Breast epithelium (tissue), 4 donors: ENCODE results near the gene CHRNB2. TPM values are rescaled to one million over a fixed set of nuclear protein-coding genes. Genes with fewer than 3 reads are reported as not detected.

Experiments
- DNase-seq, 2 donors: peaks; one replicate each; pipeline ENCODE4 v3.0.0-alpha.2; 2019; ENCODE audit warnings: low spot score in 2 of 2
- H3K27ac ChIP-seq, 2 donors: fragments of 200-600 bp; sonication (generic) in 1 of 2; one replicate each; pipeline ENCODE4 v1.5.1; 2016 to 2019; ENCODE audit warnings: mild to moderate bottlenecking in 1 of 2
- H3K27me3 ChIP-seq, 2 donors: fragments of 200-600 bp; sonication (generic) in 1 of 2; one replicate each; pipeline versions ENCODE4 v1.5.1 to v1.6.0; 2017 to 2019; ENCODE audit warnings: control low read depth in 1 of 2, mild to moderate bottlenecking in 1 of 2
- H3K36me3 ChIP-seq: fragments of 200-600 bp; one replicate; pipeline ENCODE4 v1.5.1; 2019
- H3K4me1 ChIP-seq, 2 donors: fragments of 200-600 bp; sonication (generic); one replicate each; pipeline ENCODE4 v1.5.1; 2016 to 2019; ENCODE audit warnings: control low read depth in 1 of 2
- H3K4me3 ChIP-seq, 3 donors: fragments of 200-600 bp; sonication (generic); 1 replicate in 2 of 3; 2 replicates in 1 of 3; pipeline ENCODE4 v1.5.1; 2016 to 2019; ENCODE audit warnings: mild to moderate bottlenecking in 3 of 3, moderate library complexity in 2 of 3
- H3K9me3 ChIP-seq, 2 donors: fragments of 200-600 bp; sonication (generic) in 1 of 2; one replicate each; pipeline ENCODE4 v1.5.1; 2016 to 2019; ENCODE audit warnings: control low read depth in 1 of 2
- CTCF ChIP-seq, 3 donors: fragments of 450-650 bp; IDR thresholded peaks; one replicate each; pipeline ENCODE4 v1.5.1; 2016 to 2017; ENCODE audit warnings: antibody characterized with exemption in 3 of 3, mild to moderate bottlenecking in 3 of 3, moderate library complexity in 3 of 3
- POLR2A ChIP-seq: fragments of 450-650 bp; IDR thresholded peaks from one replicate; pipeline ENCODE4 v1.6.1; 2016; ENCODE audit warnings: antibody characterized with exemption, mild to moderate bottlenecking, moderate library complexity
- POLR2AphosphoS5 ChIP-seq, 3 donors: sonication (generic); formaldehyde crosslinking; IDR thresholded peaks; one replicate each; pipeline ENCODE4 v1.6.1; 2017; ENCODE audit warnings: antibody characterized with exemption in 3 of 3
- intact Hi-C: fragments of 100-400 bp; cut with DNase I; formaldehyde crosslinking; loops from one replicate; pipeline ENCODE4 v1.15.1; 2023; ENCODE audit warnings: low total_unique reads
- total RNA-seq, 3 donors: library from RNA; depleted of rRNA; stranded (reverse); fragments of >200 nt; gene quantifications; one replicate each; pipeline ENCODE4 v1.1.0, GENCODE V29; 2016

Gene CHRNB2
- total RNA-seq, 3 donors from 2014 or later: 0.16 to 1.3 (median 0.73) TPM

GRCh38 chr1:154581766-154582165 lies 14.2 kb downstream of the CHRNB2 start:
- Histone ChIP-seq H3K4me3 (no peak overlapping the region), H3K27me3 (no peaks in the 10 kb centered on the region), H3K4me1 (no peaks in the 10 kb centered on the region), H3K27ac (no peak overlapping the region), H3K36me3 (peaks cover 28% of the 10 kb centered on the region), H3K9me3 (no peaks in the 10 kb centered on the region)
- no peak for DNase-seq
- TF ChIP-seq POLR2AphosphoS5 (IDR thresholded peaks at IDR 0.05) (no peak), CTCF (IDR thresholded peaks at IDR 0.05) (no peak), POLR2A (no peak)
- intact Hi-C loops: no loop called here

DNA sequence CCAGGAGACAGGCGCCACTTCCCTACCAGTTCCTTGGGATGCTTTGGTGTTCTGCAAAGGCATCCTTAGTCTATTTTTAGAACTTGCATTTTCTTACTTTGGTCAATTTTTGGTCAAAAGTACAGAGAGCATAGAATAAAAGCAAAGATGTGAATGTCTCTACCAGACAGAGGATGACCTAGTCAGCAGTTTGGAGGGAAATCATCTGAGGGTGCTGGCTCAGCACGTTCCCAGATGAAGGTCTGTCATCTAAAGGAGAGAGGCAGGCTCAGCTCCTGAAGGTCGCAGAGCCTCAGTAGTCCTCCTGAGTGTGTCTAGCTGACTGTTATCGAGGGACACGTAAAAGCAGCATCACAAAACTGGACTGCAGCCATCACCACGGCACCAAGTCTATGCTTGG lies 15.3 kb downstream of the CHRNB2 start:
- Histone ChIP-seq H3K4me3 (no peak overlapping the region), H3K4me1 (no peaks in the 10 kb centered on the region), H3K9me3 (no peaks in the 10 kb centered on the region), H3K36me3 (peaks cover 35% of the 10 kb centered on the region), H3K27me3 (no peaks in the 10 kb centered on the region), H3K27ac (no peak overlapping the region)
- TF ChIP-seq POLR2AphosphoS5 (IDR thresholded peaks at IDR 0.05) (no peak), POLR2A (no peak), CTCF (IDR thresholded peaks at IDR 0.05) (no peak)
- intact Hi-C loops: no loop called here
- no peak for DNase-seq

GRCh38 chr1:154583773-154584172 lies 16.2 kb downstream of the CHRNB2 start:
- Histone ChIP-seq H3K27me3 (no peaks in the 10 kb centered on the region), H3K4me1 (no peaks in the 10 kb centered on the region), H3K27ac (no peak overlapping the region), H3K4me3 (no peak overlapping the region), H3K9me3 (no peaks in the 10 kb centered on the region), H3K36me3 (peaks cover 44% of the 10 kb centered on the region)
- intact Hi-C loops: no loop called here
- TF ChIP-seq CTCF (IDR thresholded peaks at IDR 0.05) (no peak), POLR2AphosphoS5 (IDR thresholded peaks at IDR 0.05) (no peak)
- no peak for DNase-seq

DNA sequence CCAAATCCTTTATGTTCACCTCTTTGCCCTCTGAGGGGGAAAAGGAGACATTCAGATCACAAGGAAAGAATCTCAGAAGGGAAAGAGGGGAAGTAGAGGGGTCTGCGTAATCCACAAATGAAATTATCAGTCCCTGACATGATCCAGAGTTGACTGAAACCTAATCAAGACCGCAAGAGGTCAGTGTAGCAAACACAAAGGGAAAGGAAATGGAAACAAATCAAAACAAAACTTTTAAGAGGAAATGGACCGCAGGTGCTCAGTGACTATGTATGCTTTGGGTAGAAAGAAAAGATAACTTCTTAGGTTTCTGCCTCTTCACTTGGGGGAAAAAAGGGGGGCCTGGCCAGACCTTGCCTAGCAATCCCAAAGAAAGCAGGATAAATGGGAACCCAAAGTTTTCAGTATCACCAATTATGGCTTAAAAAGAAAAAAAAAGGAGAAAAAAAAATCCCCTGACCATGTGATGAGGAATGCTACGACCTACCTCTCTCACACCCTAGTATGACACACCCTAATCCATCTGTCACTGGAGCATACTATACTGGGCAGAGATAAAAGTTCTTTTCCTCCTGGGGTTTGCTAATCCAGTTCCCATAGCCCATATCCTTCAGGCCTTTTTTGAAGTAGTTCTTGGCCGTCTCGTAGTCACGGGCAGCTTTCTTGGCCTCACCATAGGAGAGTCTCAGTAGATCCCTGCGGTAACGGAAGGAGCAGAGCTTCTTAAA lies 16.9 kb downstream of the CHRNB2 start:
- intact Hi-C loops: no loop called here
- no peaks in the 10 kb centered on the region for H3K27me3 ChIP-seq
- no peak for DNase-seq
- TF ChIP-seq POLR2AphosphoS5 (IDR thresholded peaks at IDR 0.05) (no peak), POLR2A (no peak), CTCF (IDR thresholded peaks at IDR 0.05) (no peak)
- no peaks in the 10 kb centered on the region for H3K4me1 ChIP-seq
- H3K9me3 ChIP-seq: no peaks in the 10 kb centered on the region
- no peak overlapping the region for H3K27ac ChIP-seq
- H3K36me3 ChIP-seq: peaks cover 50% of the 10 kb centered on the region
- H3K4me3 ChIP-seq: no peak overlapping the region

DNA sequence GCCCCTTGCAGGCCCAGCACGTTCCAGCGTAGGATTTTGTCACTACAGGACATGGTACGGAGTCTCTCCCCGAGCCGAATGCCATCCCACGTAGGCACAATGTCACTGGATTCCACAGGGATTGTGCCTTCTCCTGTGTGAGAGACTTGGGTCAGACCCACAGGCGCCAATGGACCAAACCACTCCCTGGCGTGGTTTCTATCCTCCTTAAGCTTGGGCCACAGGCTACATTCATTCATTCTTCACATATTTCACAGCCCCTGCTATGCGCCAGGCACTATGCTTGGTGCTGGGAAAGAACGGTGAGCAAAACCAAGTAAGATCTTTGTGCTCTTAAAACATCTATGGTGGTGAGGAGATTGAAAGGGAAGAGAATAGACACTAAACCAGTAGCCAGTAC lies 18.7 kb downstream of the CHRNB2 start:
- intact Hi-C loops: no loop called here
- H3K9me3 ChIP-seq: no peaks in the 10 kb centered on the region
- no peak overlapping the region for H3K27ac ChIP-seq
- DNase-seq: no peak
- peaks cover 59% of the 10 kb centered on the region for H3K36me3 ChIP-seq
- no peak for TF ChIP-seq POLR2A
- no peak overlapping the region for H3K4me3 ChIP-seq
- H3K4me1 ChIP-seq: no peaks in the 10 kb centered on the region
- H3K27me3 ChIP-seq: no peaks in the 10 kb centered on the region
